DOHH2 (cell line): ENCODE results near the gene GSK3B.

ENCODE experiments used
- H3F3A ChIP-seq: fragments of 200-600 bp; sonication (generic), shearing (Covaris generic); 2 replicates; pipeline ENCODE4 v1.6.0; 2016; ENCODE audit warnings: antibody characterized with exemption, mild to moderate bottlenecking; ENCODE audit not compliant: control insufficient read depth, insufficient read depth
- H3K27ac ChIP-seq: fragments of 200-600 bp; sonication (generic); 2 replicates; pipeline ENCODE4 v1.5.1; 2014; ENCODE audit warnings: low read depth, mild to moderate bottlenecking, low read length, moderate library complexity
- H3K27me3 ChIP-seq: fragments of 200-600 bp; sonication (generic); 2 replicates; pipeline ENCODE4 v1.6.1; 2014; ENCODE audit warnings: mild to moderate bottlenecking, low read length, mixed read lengths; ENCODE audit not compliant: control insufficient read depth
- H3K36me3 ChIP-seq: fragments of 200-600 bp; sonication (generic); 2 replicates; pipeline ENCODE4 v1.6.1; 2014; ENCODE audit warnings: mild to moderate bottlenecking, low read length, moderate library complexity, mixed read lengths; ENCODE audit not compliant: control insufficient read depth
- H3K4me1 ChIP-seq: fragments of 200-600 bp; sonication (generic); 2 replicates; pipeline ENCODE4 v1.6.1; 2014; ENCODE audit warnings: mild to moderate bottlenecking, low read length, mixed read lengths; ENCODE audit not compliant: control insufficient read depth
- H3K4me2 ChIP-seq: fragments of 200-600 bp; sonication (generic); 2 replicates; pipeline ENCODE4 v1.6.0; 2014; ENCODE audit warnings: mild to moderate bottlenecking, low read length, moderate library complexity
- H3K4me3 ChIP-seq: fragments of 200-600 bp; sonication (generic); 2 replicates; pipeline ENCODE4 v1.5.1; 2014; ENCODE audit warnings: mild to moderate bottlenecking, low read length, mixed read lengths
- H3K79me2 ChIP-seq: fragments of 200-600 bp; sonication (generic); 2 replicates; pipeline ENCODE4 v1.6.1; 2014; ENCODE audit warnings: mild to moderate bottlenecking, low read length, mixed read lengths; ENCODE audit not compliant: control insufficient read depth
- H3K9me2 ChIP-seq: fragments of 200-600 bp; sonication (generic); replicated peaks from 2 replicates; pipeline ENCODE4 v1.6.1; 2014; ENCODE audit warnings: mild to moderate bottlenecking, low read length, mixed read lengths; ENCODE audit not compliant: control insufficient read depth
- H3K9me3 ChIP-seq: fragments of 200-600 bp; sonication (generic); 2 replicates; pipeline ENCODE4 v1.6.1; 2014; ENCODE audit warnings: antibody characterized with exemption, low read length, mixed read lengths; ENCODE audit not compliant: control insufficient read depth, insufficient read depth
- H4K20me1 ChIP-seq: fragments of 200-600 bp; sonication (generic); 2 replicates; pipeline ENCODE4 v1.6.0; 2014; ENCODE audit warnings: low read depth, mild to moderate bottlenecking, antibody characterized with exemption, low read length, moderate library complexity; ENCODE audit not compliant: control insufficient read depth, insufficient read depth
- EZH2phosphoT487 ChIP-seq: fragments of 200-600 bp; sonication (generic); IDR thresholded peaks from 2 replicates; pipeline ENCODE4 v1.6.1; 2017; ENCODE audit warnings: borderline replicate concordance, mild to moderate bottlenecking, antibody characterized with exemption, low read length, moderate library complexity, mixed read lengths
- TF ChIP-seq, protein P1 (sequence below): fragments of 200-600 bp; sonication (generic); IDR thresholded peaks from one replicate; pipeline ENCODE4 v1.5.1; 2014; ENCODE audit warnings: antibody characterized with exemption, mild to moderate bottlenecking, low read depth, low read length; ENCODE audit not compliant: poor library complexity, severe bottlenecking

The GSK3B gene

GRCh38 chr3:119945291-119945690 is 149.0 kb downstream of the GSK3B start:
- Histone ChIP-seq H3K4me2 (no peak overlapping the region), H3K27ac (no peak overlapping the region), H3K9me2 (no peaks in the 10 kb centered on the region), H3K79me2 (peaks cover 5% of the 10 kb centered on the region), H4K20me1 (no peaks in the 10 kb centered on the region), H3K4me1 (no peaks in the 10 kb centered on the region), H3K36me3 (no peaks in the 10 kb centered on the region; the same call in 1 of the 2 replicates), H3K4me3 (no peak overlapping the region), H3K27me3 (no peaks in the 10 kb centered on the region), H3F3A (no peaks in the 10 kb centered on the region), H3K9me3 (no peaks in the 10 kb centered on the region)
- TF ChIP-seq, protein P1, sequence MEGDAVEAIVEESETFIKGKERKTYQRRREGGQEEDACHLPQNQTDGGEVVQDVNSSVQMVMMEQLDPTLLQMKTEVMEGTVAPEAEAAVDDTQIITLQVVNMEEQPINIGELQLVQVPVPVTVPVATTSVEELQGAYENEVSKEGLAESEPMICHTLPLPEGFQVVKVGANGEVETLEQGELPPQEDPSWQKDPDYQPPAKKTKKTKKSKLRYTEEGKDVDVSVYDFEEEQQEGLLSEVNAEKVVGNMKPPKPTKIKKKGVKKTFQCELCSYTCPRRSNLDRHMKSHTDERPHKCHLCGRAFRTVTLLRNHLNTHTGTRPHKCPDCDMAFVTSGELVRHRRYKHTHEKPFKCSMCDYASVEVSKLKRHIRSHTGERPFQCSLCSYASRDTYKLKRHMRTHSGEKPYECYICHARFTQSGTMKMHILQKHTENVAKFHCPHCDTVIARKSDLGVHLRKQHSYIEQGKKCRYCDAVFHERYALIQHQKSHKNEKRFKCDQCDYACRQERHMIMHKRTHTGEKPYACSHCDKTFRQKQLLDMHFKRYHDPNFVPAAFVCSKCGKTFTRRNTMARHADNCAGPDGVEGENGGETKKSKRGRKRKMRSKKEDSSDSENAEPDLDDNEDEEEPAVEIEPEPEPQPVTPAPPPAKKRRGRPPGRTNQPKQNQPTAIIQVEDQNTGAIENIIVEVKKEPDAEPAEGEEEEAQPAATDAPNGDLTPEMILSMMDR: no peak
- TF ChIP-seq EZH2phosphoT487: no peak

GRCh38 chr3:119944091-119944490 is 150.2 kb downstream of the GSK3B start:
- TF ChIP-seq, protein P1: no peak
- TF ChIP-seq EZH2phosphoT487: no peak
- H3K36me3 ChIP-seq: no peaks in the 10 kb centered on the region; the same call in 1 of the 2 replicates
- H3K4me1 ChIP-seq: no peaks in the 10 kb centered on the region
- no peak overlapping the region for H3K27ac ChIP-seq
- no peak overlapping the region for H3K4me3 ChIP-seq
- no peaks in the 10 kb centered on the region for H3K9me3 ChIP-seq
- no peaks in the 10 kb centered on the region for H3F3A ChIP-seq
- H3K4me2 ChIP-seq: no peak overlapping the region
- peaks cover 1% of the 10 kb centered on the region for H3K79me2 ChIP-seq
- no peaks in the 10 kb centered on the region for H3K9me2 ChIP-seq
- H4K20me1 ChIP-seq: no peaks in the 10 kb centered on the region
- no peaks in the 10 kb centered on the region for H3K27me3 ChIP-seq

DNA sequence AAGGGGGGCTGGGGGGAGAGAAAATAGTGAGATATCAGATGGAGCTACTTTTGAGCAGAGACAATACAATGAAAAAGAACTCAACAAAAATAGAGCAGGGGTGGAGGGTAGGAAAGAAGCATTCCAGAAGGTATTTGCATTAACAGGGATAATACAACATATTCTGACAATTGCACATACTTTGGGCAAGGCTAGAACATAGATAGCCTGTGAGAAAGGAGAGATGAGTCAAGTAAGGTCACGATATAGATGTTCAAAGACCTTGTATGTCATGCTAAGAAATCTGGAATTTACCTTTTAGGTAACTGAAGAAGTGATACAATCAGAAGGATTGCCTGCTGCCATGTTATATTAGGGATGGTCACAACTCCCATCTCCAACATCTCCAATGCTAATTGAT is 155.2 kb downstream of the GSK3B start:
- Histone ChIP-seq H3K9me2 (no peaks in the 10 kb centered on the region), H3F3A (no peaks in the 10 kb centered on the region), H3K36me3 (no peaks in the 10 kb centered on the region), H3K27me3 (no peaks in the 10 kb centered on the region), H3K27ac (no peak overlapping the region), H3K9me3 (no peaks in the 10 kb centered on the region), H3K4me3 (no peak overlapping the region), H4K20me1 (no peaks in the 10 kb centered on the region), H3K4me1 (no peaks in the 10 kb centered on the region), H3K79me2 (peaks cover 25% of the 10 kb centered on the region), H3K4me2 (no peak overlapping the region)
- TF ChIP-seq, protein P1: no peak
- no peak for TF ChIP-seq EZH2phosphoT487
